SK-N-SH treated with all-trans-retinoic acid at 6 μM for 48 hours (cell line): ENCODE results near the gene PRKCQ.

Experiments
- PATZ1 ChIP-seq: fragments of 250-450 bp; sonication (Bioruptor Pico); IDR thresholded peaks from 2 replicates; pipeline ENCODE4 v1.8.0; 2020; ENCODE audit warnings: mild to moderate bottlenecking, moderate library complexity, borderline replicate concordance
- TCF4 ChIP-seq: fragments of 250-450 bp; sonication (Bioruptor Pico); IDR thresholded peaks from 2 replicates; pipeline ENCODE4 v1.8.0; 2021; ENCODE audit warnings: mild to moderate bottlenecking, moderate library complexity, borderline replicate concordance
- TOX ChIP-seq: fragments of 250-450 bp; sonication (Bioruptor Pico); IDR thresholded peaks from 2 replicates; pipeline ENCODE4 v1.8.0; 2021; ENCODE audit warnings: mild to moderate bottlenecking, moderate library complexity, borderline replicate concordance
- ZFP3 ChIP-seq: fragments of 250-450 bp; sonication (Bioruptor Pico); IDR thresholded peaks from 2 replicates; pipeline ENCODE4 v1.5.0; 2020; ENCODE audit warnings: mild to moderate bottlenecking, moderate library complexity
- ZNF565 ChIP-seq: fragments of 450-650 bp; formaldehyde crosslinking; conservative IDR thresholded peaks from 2 replicates; pipeline ENCODE4 v1.5.0; 2020; ENCODE audit warnings: low read depth, mild to moderate bottlenecking, moderate library complexity
- TF ChIP-seq, protein P1 (sequence below): fragments of 250-450 bp; sonication (Bioruptor Pico); IDR thresholded peaks from 2 replicates; pipeline ENCODE4 v1.5.1; 2020; ENCODE audit warnings: low read depth, mild to moderate bottlenecking, moderate library complexity

- TF ChIP-seq ZFP3 (CRISPR knock-in tag) (no peak), PATZ1 (no peak), TCF4 (CRISPR knock-in tag) (no peak), TOX (CRISPR knock-in tag) (no peak), ZNF565 (CRISPR knock-in tag) (no peak)
- TF ChIP-seq, protein P1, sequence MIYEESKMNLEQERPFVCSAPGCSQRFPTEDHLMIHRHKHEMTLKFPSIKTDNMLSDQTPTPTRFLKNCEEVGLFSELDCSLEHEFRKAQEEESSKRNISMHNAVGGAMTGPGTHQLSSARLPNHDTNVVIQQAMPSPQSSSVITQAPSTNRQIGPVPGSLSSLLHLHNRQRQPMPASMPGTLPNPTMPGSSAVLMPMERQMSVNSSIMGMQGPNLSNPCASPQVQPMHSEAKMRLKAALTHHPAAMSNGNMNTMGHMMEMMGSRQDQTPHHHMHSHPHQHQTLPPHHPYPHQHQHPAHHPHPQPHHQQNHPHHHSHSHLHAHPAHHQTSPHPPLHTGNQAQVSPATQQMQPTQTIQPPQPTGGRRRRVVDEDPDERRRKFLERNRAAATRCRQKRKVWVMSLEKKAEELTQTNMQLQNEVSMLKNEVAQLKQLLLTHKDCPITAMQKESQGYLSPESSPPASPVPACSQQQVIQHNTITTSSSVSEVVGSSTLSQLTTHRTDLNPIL (CRISPR knock-in tag) = no peak
These were observed 51.7 kb downstream of the PRKCQ start for GRCh38 chr10:6528198-6528950.
